ENCODE results near the gene LY9. TPM values are rescaled to one million over a fixed set of nuclear protein-coding genes. Genes with fewer than 3 reads are reported as not detected.

Gene LY9
- total and polyA plus RNA-seq, 10 donors, result 30.7 to 151 (median 37.8) TPM

DNA sequence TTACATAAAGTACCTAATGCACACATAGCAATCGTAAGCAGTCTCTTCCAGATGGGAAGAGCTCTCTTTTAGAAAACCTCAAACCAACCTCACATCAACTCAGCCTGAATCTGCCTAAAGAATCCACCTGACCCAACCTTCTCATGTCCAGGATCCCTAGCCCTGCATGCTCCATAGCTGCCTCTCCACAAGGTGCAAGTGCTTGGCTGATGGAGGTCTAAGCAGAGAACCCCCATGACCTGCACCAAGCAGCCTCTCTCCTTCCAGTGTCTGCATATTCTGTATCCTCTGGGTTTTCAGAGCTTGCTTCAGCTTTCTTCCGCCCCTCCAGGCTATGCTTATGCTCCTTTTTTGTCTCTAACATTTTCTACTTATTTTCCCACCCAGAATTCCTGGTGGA, 2.5 kb downstream of the LY9 start:
- 67 to 82% (median 80%) methylated on average over 2 of the region's 2 CpGs for WGBS, 5 donors
- H3K36me3 ChIP-seq, result peaks cover 0 to 22% (median 9%) of the 10 kb centered on the region in 6 donors
- H3K4me1 ChIP-seq, result peaks cover 19 to 80% (median 49%) of the 10 kb centered on the region in 6 donors
- intact Hi-C loops (cut with DNase I; ENCODE audit: low total_unique reads), result no loop called here
- TF ChIP-seq, protein P1, sequence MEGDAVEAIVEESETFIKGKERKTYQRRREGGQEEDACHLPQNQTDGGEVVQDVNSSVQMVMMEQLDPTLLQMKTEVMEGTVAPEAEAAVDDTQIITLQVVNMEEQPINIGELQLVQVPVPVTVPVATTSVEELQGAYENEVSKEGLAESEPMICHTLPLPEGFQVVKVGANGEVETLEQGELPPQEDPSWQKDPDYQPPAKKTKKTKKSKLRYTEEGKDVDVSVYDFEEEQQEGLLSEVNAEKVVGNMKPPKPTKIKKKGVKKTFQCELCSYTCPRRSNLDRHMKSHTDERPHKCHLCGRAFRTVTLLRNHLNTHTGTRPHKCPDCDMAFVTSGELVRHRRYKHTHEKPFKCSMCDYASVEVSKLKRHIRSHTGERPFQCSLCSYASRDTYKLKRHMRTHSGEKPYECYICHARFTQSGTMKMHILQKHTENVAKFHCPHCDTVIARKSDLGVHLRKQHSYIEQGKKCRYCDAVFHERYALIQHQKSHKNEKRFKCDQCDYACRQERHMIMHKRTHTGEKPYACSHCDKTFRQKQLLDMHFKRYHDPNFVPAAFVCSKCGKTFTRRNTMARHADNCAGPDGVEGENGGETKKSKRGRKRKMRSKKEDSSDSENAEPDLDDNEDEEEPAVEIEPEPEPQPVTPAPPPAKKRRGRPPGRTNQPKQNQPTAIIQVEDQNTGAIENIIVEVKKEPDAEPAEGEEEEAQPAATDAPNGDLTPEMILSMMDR (IDR thresholded peaks at IDR 0.05 in 8 of 11, conservative IDR thresholded peaks at IDR 0.05 in 3 of 11), result no peak
- TF ChIP-seq POLR2AphosphoS5 (IDR thresholded peaks at IDR 0.05) (no peak), POLR2A (IDR thresholded peaks at IDR 0.05) (no peak)
- peak overlapping the region in 5 of 8 donors; percentile 28 to 71 (median 42) for H3K4me3 ChIP-seq
- no peak for DNase-seq
- H3K27me3 ChIP-seq (replicated peaks in 1 of 7), result no peaks in the 10 kb centered on the region
- no peaks in the 10 kb centered on the region for H3K9me3 ChIP-seq
- H3K27ac ChIP-seq, result peak overlapping the region; percentile 48 to 92 (median 85)

DNA sequence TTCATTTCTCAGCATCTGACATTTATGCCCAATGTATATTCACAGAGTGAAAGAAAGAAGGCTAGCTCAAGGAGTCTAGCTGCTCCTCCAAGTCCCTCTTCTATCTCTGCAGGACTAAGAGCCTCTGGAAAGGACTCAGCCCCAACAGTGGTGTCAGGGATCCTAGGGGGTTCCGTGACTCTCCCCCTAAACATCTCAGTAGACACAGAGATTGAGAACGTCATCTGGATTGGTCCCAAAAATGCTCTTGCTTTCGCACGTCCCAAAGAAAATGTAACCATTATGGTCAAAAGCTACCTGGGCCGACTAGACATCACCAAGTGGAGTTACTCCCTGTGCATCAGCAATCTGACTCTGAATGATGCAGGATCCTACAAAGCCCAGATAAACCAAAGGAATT, 3.7 kb downstream of the LY9 start:
- no peak for TF ChIP-seq POLR2AphosphoS5 (IDR thresholded peaks at IDR 0.05)
- TF ChIP-seq, protein P1 (IDR thresholded peaks at IDR 0.05 in 8 of 11, conservative IDR thresholded peaks at IDR 0.05 in 3 of 11), result no peak
- TF ChIP-seq POLR2A (IDR thresholded peaks at IDR 0.05), result no peak
- DNase-seq, result no peak
- Histone ChIP-seq H3K4me1 (peaks cover 19 to 91% (median 52%) of the 10 kb centered on the region in 6 donors), H3K9me3 (peaks cover 0 to 6% (median 0%) of the 10 kb centered on the region in 8 donors), H3K27me3 (replicated peaks in 1 of 7) (no peaks in the 10 kb centered on the region), H3K27ac (peak overlapping the region in 5 of 8 donors; percentile 83 to 92 (median 88)), H3K4me3 (peak overlapping the region in 6 of 8 donors; percentile 1 to 71 (median 20)), H3K36me3 (peaks cover 0 to 25% (median 9%) of the 10 kb centered on the region in 6 donors)
- intact Hi-C loops (cut with DNase I; ENCODE audit: low total_unique reads), result no loop called here
- WGBS, 5 donors, result 80 to 93% (median 90%) methylated on average over 5 of the region's 5 CpGs

DNA sequence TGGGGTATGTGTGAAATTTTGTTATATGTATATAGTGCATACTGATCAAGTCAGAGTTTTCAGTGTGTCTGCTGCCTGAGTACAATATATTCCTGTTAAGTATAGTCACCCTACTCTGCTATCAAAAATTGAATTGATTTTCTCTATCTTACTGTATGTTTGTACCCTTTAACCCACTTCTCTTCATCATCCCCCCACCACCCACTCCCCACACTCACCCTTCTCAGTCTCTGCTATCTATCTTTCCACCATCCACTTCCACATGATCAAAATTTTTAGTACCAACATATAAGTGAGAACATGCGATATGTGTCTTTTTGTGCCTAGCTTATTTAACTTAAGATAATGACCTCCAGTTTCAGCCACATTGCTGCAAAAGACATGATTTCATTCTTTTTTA, 4.2 kb downstream of the LY9 start:
- peaks cover 0 to 11% (median 0%) of the 10 kb centered on the region in 8 donors for H3K9me3 ChIP-seq
- DNase-seq, result no peak
- intact Hi-C loops (cut with DNase I; ENCODE audit: low total_unique reads), result no loop called here
- no peaks in the 10 kb centered on the region for H3K27me3 ChIP-seq (replicated peaks in 1 of 7)
- 89 to 96% (median 91%) methylated on average over 1 of the region's 1 CpG for WGBS, 5 donors
- no peak for TF ChIP-seq POLR2A (IDR thresholded peaks at IDR 0.05)
- TF ChIP-seq POLR2AphosphoS5 (IDR thresholded peaks at IDR 0.05), result no peak
- TF ChIP-seq, protein P1 (IDR thresholded peaks at IDR 0.05 in 8 of 11, conservative IDR thresholded peaks at IDR 0.05 in 3 of 11), result no peak
- peak overlapping the region in 6 of 8 donors; percentile 6 to 71 (median 32) for H3K4me3 ChIP-seq
- peak overlapping the region in 5 of 8 donors; percentile 27 to 92 (median 85) for H3K27ac ChIP-seq
- H3K4me1 ChIP-seq, result peaks cover 19 to 88% (median 52%) of the 10 kb centered on the region in 6 donors
- peaks cover 0 to 25% (median 9%) of the 10 kb centered on the region in 6 donors for H3K36me3 ChIP-seq

DNA sequence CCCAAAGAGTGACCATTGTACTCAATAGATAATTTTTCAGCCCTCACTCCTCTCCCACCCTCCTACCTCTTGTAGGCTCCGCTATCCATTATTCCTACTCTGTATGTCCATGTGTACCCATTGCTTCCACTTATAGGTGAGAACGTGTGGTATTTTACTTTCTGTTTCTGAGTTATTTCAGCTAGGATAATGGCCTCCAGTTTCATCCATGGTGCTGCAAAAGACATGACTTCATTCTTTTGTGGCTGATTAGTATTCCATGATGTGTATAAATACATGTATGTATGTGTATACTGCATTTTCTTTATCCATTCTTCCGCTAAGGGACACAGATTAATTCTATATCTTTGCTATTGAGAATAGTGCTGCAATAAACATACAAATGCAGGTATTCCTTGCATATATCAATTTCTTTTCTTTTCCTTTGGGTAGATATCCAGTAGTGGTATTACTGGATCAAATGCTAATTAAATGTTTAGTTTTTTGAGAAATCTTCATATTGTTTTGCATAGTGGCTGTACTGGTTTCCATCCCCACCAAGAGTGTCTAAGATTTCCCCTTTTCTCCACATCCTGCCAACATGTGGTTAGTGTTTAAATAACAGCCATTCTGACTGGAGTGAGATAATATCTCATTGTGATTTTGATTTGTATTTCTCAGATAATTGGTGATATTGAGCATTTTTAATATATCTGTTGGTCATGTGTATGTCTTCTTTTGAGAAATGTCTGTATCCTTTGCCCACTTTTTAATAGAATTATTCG, 4.9 kb downstream of the LY9 start:
- H3K27me3 ChIP-seq (replicated peaks in 1 of 7), result no peaks in the 10 kb centered on the region
- peaks cover 0 to 16% (median under 1%) of the 10 kb centered on the region in 8 donors for H3K9me3 ChIP-seq
- H3K27ac ChIP-seq, result peak overlapping the region in 5 of 8 donors; percentile 27 to 92 (median 46)
- peak overlapping the region in 6 of 8 donors; percentile 6 to 71 (median 32) for H3K4me3 ChIP-seq
- no peak for DNase-seq
- 37 to 55% (median 39%) methylated on average over 4 of the region's 4 CpGs for WGBS, 5 donors
- intact Hi-C loops (cut with DNase I; ENCODE audit: low total_unique reads), result no loop called here
- H3K36me3 ChIP-seq, result peaks cover 0 to 25% (median 9%) of the 10 kb centered on the region in 6 donors
- H3K4me1 ChIP-seq, result peaks cover 19 to 81% (median 46%) of the 10 kb centered on the region in 6 donors
- no peak for TF ChIP-seq POLR2AphosphoS5 (IDR thresholded peaks at IDR 0.05)
- TF ChIP-seq, protein P1 (IDR thresholded peaks at IDR 0.05 in 8 of 11, conservative IDR thresholded peaks at IDR 0.05 in 3 of 11), result no peak
- TF ChIP-seq POLR2A (IDR thresholded peaks at IDR 0.05), result no peak

Data from spleen (tissue), 11 donors.